Keratinocyte (primary cell): ENCODE measurements around the gene ANKRD40. TPM values are rescaled to one million over a fixed set of nuclear protein-coding genes. Genes with fewer than 3 reads are reported as not detected.

Experiments used
- DNase-seq: peaks from one replicate; pipeline ENCODE4 v3.0.0-alpha.2; 2011; ENCODE audit warnings: low read depth, missing footprints, low spot score
- FAIRE-seq: peaks from 2 replicates; lab custom pipeline; 2011; peaks lifted over from hg19 to GRCh38; lab: Jason Lieb, UNC
- H2AFZ ChIP-seq: 2 replicates; pipeline ENCODE4 v1.6.0; 2012; ENCODE audit warnings: low read length, control low read depth, inconsistent platforms; ENCODE audit not compliant: control insufficient read depth
- H3K27ac ChIP-seq: 2 replicates; pipeline ENCODE4 v1.5.1; 2011; ENCODE audit warnings: low read length; ENCODE audit not compliant: control insufficient read depth, insufficient read depth
- H3K27me3 ChIP-seq: 3 replicates; pipeline ENCODE4 v1.6.0; 2011; ENCODE audit warnings: low read length; ENCODE audit not compliant: control insufficient read depth, insufficient read depth; ENCODE audit errors: extremely low read depth
- H3K36me3 ChIP-seq, 2 experiments: 2 replicates in 1 of 2; 3 replicates in 1 of 2; pipeline ENCODE4 v1.5.1; 2011; ENCODE audit warnings: low read length in 2 of 2, mild to moderate bottlenecking in 1 of 2; ENCODE audit not compliant: control insufficient read depth in 2 of 2, insufficient read depth in 2 of 2; ENCODE audit errors: extremely low read depth in 1 of 2
- H3K4me1 ChIP-seq: 3 replicates; pipeline ENCODE4 v1.5.1; 2011; ENCODE audit warnings: low read length; ENCODE audit not compliant: control insufficient read depth, insufficient read depth; ENCODE audit errors: extremely low read depth
- H3K4me2 ChIP-seq: 3 replicates; pipeline ENCODE4 v1.6.0; 2011; ENCODE audit warnings: low read depth, low read length; ENCODE audit not compliant: control insufficient read depth, insufficient read depth; ENCODE audit errors: extremely low read depth
- H3K4me3 ChIP-seq, 3 experiments: fragments of 200-600 bp in 1 of 3; sonication (generic) in 1 of 3; 2 replicates in 2 of 3; 3 replicates in 1 of 3; pipeline ENCODE4 v1.5.1; 2011 to 2016; ENCODE audit warnings: low read length in 3 of 3, mild to moderate bottlenecking in 3 of 3, control low read depth in 2 of 3, inconsistent platforms in 1 of 3, low read depth in 1 of 3, mixed read lengths in 1 of 3, mixed run types in 1 of 3, moderate library complexity in 1 of 3; ENCODE audit not compliant: control insufficient read depth in 2 of 3, insufficient read depth in 2 of 3; ENCODE audit errors: extremely low read depth in 1 of 3
- H3K79me2 ChIP-seq: 2 replicates; pipeline ENCODE4 v1.6.0; 2012; ENCODE audit warnings: low read length; ENCODE audit not compliant: control insufficient read depth, insufficient read depth
- H3K9ac ChIP-seq: 3 replicates; pipeline ENCODE4 v1.6.0; 2011; ENCODE audit warnings: low read length; ENCODE audit not compliant: control insufficient read depth, insufficient read depth; ENCODE audit errors: extremely low read depth
- H3K9me1 ChIP-seq: 3 replicates; pipeline ENCODE4 v1.6.0; 2011; ENCODE audit warnings: low read length; ENCODE audit not compliant: control insufficient read depth, insufficient read depth; ENCODE audit errors: extremely low read depth
- H3K9me3 ChIP-seq: 2 replicates; pipeline ENCODE4 v1.5.1; 2012; ENCODE audit warnings: low read depth, low read length; ENCODE audit not compliant: control insufficient read depth
- H4K20me1 ChIP-seq: 3 replicates; pipeline ENCODE4 v1.6.0; 2011; ENCODE audit warnings: low read length; ENCODE audit not compliant: control insufficient read depth, insufficient read depth; ENCODE audit errors: extremely low read depth
- EZH2 ChIP-seq: IDR thresholded peaks from one replicate; pipeline ENCODE4 v1.6.1; 2012; ENCODE audit warnings: inconsistent platforms, mild to moderate bottlenecking, low read length, moderate library complexity
- dilution Hi-C: fragments of 300-500 bp; cut with MboI; formaldehyde crosslinking; loops from one replicate; pipeline ENCODE4 v1.7.0; 2020; ENCODE audit warnings: low sequenced_read_pairs; ENCODE audit not compliant: extremely low pct_ligation_motif_present
- polyA plus RNA-seq, 5 experiments: library from polyadenylated mRNA; depleted of rRNA in 3 of 5; stranded (reverse) in 3 of 5; stranded (forward) in 1 of 5; unstranded in 1 of 5; fragments of >200 nt; gene quantifications; 1 replicate in 1 of 5; 2 replicates in 3 of 5; 3 replicates in 1 of 5; pipeline versions ENCODE4 v1.2.1 to v1.2.3, GENCODE V29; 2011 to 2012; ENCODE audit warnings: missing spikeins in 2 of 5, low read depth in 1 of 5, low replicate concordance in 1 of 5
- TF ChIP-seq, protein P1 (sequence below), 3 experiments: IDR thresholded peaks in 1 of 3; conservative IDR thresholded peaks in 1 of 3; optimal IDR thresholded peaks in 1 of 3; 2 replicates in 2 of 3; 3 replicates in 1 of 3; pipeline versions ENCODE3 to v1.5.1; 2011; ENCODE audit warnings: low read length in 3 of 3, mild to moderate bottlenecking in 3 of 3, moderate library complexity in 2 of 3, control low read depth in 1 of 3, inconsistent platforms in 1 of 3; ENCODE audit not compliant: insufficient read depth in 2 of 3; ENCODE audit errors: extremely low read depth in 1 of 3

The ANKRD40 gene
- polyA plus RNA-seq, 1 donor (not counting 4 experiments of a cell fraction or from before 2014, with no cell fraction given): 32.7 TPM

- dilution Hi-C loops: no loop called here
Measured at GRCh38 chr17:50689956-50690886, 17.5 kb downstream of the ANKRD40 start.

DNA sequence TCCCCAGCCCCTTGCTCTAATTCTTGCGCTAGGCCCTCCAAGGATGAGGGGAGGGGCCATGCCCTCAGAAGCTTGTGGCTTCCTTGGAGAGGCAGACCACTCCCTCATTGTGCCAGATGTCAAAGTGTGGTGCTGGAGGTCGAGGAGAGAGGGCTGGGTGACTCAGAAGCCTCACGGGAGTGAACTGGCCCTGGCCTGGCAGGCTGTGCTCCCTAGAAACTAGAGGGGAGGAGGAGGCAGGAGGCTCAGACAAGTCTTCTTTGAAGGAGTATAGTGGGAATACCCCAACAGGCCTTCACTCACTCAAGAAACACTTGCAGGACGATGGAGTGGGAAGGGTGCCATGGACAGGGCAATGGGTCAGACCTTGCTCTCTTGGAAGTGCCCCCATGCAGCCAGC, 18.5 kb downstream of the ANKRD40 start:
- no peaks in the 10 kb centered on the region for H4K20me1 ChIP-seq
- no peak overlapping the region for H2AFZ ChIP-seq
- no peaks in the 10 kb centered on the region for H3K9me3 ChIP-seq
- dilution Hi-C loops: no loop called here
- no peak for FAIRE-seq
- H3K9ac ChIP-seq: no peak overlapping the region
- DNase-seq: no peak
- no peaks in the 10 kb centered on the region for H3K9me1 ChIP-seq
- no peaks in the 10 kb centered on the region for H3K27me3 ChIP-seq
- TF ChIP-seq, protein P1, sequence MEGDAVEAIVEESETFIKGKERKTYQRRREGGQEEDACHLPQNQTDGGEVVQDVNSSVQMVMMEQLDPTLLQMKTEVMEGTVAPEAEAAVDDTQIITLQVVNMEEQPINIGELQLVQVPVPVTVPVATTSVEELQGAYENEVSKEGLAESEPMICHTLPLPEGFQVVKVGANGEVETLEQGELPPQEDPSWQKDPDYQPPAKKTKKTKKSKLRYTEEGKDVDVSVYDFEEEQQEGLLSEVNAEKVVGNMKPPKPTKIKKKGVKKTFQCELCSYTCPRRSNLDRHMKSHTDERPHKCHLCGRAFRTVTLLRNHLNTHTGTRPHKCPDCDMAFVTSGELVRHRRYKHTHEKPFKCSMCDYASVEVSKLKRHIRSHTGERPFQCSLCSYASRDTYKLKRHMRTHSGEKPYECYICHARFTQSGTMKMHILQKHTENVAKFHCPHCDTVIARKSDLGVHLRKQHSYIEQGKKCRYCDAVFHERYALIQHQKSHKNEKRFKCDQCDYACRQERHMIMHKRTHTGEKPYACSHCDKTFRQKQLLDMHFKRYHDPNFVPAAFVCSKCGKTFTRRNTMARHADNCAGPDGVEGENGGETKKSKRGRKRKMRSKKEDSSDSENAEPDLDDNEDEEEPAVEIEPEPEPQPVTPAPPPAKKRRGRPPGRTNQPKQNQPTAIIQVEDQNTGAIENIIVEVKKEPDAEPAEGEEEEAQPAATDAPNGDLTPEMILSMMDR (optimal IDR thresholded peaks at IDR 0.05 in 1 of 3, IDR thresholded peaks at IDR 0.05 in 1 of 3, conservative IDR thresholded peaks at IDR 0.05 in 1 of 3; ENCODE audit: extremely low read depth in 1 of 3, insufficient read depth in 2 of 3, low read length in 3 of 3): no peak
- TF ChIP-seq EZH2: no peak
- H3K79me2 ChIP-seq: no peaks in the 10 kb centered on the region
- H3K4me1 ChIP-seq: peaks cover 21% of the 10 kb centered on the region
- no peak overlapping the region for H3K27ac ChIP-seq
- no peak overlapping the region for H3K4me2 ChIP-seq
- H3K36me3 ChIP-seq: peaks cover 11 to 37% of the 10 kb centered on the region in 2 experiments
- no peak overlapping the region for H3K4me3 ChIP-seq

More at GRCh38 chr17:50689956-50690886, 17.5 kb downstream of the ANKRD40 start:
- no peak overlapping the region for H2AFZ ChIP-seq
- no peak overlapping the region for H3K9ac ChIP-seq
- no peak overlapping the region for H3K27ac ChIP-seq
- no peak overlapping the region for H3K4me3 ChIP-seq
- no peaks in the 10 kb centered on the region for H3K9me3 ChIP-seq
- FAIRE-seq (no peak), DNase-seq (no peak)
- H3K27me3 ChIP-seq: no peaks in the 10 kb centered on the region
- no peak overlapping the region for H3K4me2 ChIP-seq
- no peaks in the 10 kb centered on the region for H3K9me1 ChIP-seq
- H3K36me3 ChIP-seq: peaks cover 11 to 34% of the 10 kb centered on the region in 2 experiments
- TF ChIP-seq, protein P1 (optimal IDR thresholded peaks at IDR 0.05 in 1 of 3, IDR thresholded peaks at IDR 0.05 in 1 of 3, conservative IDR thresholded peaks at IDR 0.05 in 1 of 3; ENCODE audit: extremely low read depth in 1 of 3, insufficient read depth in 2 of 3, low read length in 3 of 3): no peak
- TF ChIP-seq EZH2: no peak
- H4K20me1 ChIP-seq: no peaks in the 10 kb centered on the region
- H3K79me2 ChIP-seq: no peaks in the 10 kb centered on the region
- peaks cover 21% of the 10 kb centered on the region for H3K4me1 ChIP-seq
